Esophagus squamous epithelium (tissue), 5 donors: Measurements from ENCODE around the gene TCAF1. TPM values are rescaled to one million over a fixed set of nuclear protein-coding genes. Genes with fewer than 3 reads are reported as not detected.

ENCODE experiments used
- DNase-seq: peaks from one replicate; lab custom pipeline; 2025; lab: John Stamatoyannopoulos, UW
- H3K27ac ChIP-seq, 4 donors: fragments of 200-600 bp; sonication (generic); one replicate each; pipeline ENCODE4 v1.5.1; 2016 to 2019; ENCODE audit warnings: mild to moderate bottlenecking in 1 of 4
- H3K27me3 ChIP-seq, 4 donors: fragments of 200-600 bp; sonication (generic); 1 replicate in 3 of 4; 2 replicates in 1 of 4; pipeline versions ENCODE4 v1.5.1 to v1.6.0; 2017 to 2021; ENCODE audit warnings: antibody characterized with exemption in 1 of 4
- H3K36me3 ChIP-seq, 3 donors: fragments of 200-600 bp; sonication (generic); one replicate each; pipeline ENCODE4 v1.5.1; 2016 to 2019
- H3K4me1 ChIP-seq, 3 donors: fragments of 200-600 bp; sonication (generic); one replicate each; pipeline ENCODE4 v1.5.1; 2017 to 2019
- H3K4me3 ChIP-seq, 4 donors: fragments of 200-600 bp; sonication (generic); 1 replicate in 3 of 4; 2 replicates in 1 of 4; pipeline ENCODE4 v1.5.1; 2016 to 2019; ENCODE audit warnings: mild to moderate bottlenecking in 2 of 4, moderate library complexity in 1 of 4
- H3K9me3 ChIP-seq, 3 donors: fragments of 200-600 bp; sonication (generic); one replicate each; pipeline ENCODE4 v1.5.1; 2016 to 2019
- POLR2A ChIP-seq, 4 donors: fragments of 450-650 bp; IDR thresholded peaks; one replicate each; pipeline ENCODE4 v1.6.1; 2017; ENCODE audit warnings: antibody characterized with exemption in 4 of 4, mild to moderate bottlenecking in 4 of 4, moderate library complexity in 3 of 4
- WGBS, 2 donors: methylation state at CpG; one replicate each; pipeline ENCODE4 v1.1.5; 2018; 5-methylcytosine and 5-hydroxymethylcytosine counted together
- intact Hi-C: fragments of 100-400 bp; cut with DNase I; formaldehyde crosslinking; loops from one replicate; pipeline ENCODE4 v1.15.0; 2022
- total RNA-seq, 4 donors: library from RNA; depleted of rRNA; stranded (reverse); fragments of >200 nt; gene quantifications; one replicate each; pipeline ENCODE4 v1.1.0, GENCODE V29; 2016
- TF ChIP-seq, protein P1 (sequence below), 6 experiments: fragments of 450-650 bp in 4 of 6; fragments of 200-600 bp in 2 of 6; sonication (generic) in 2 of 6; IDR thresholded peaks; one replicate each; pipeline ENCODE4 v1.5.1; 2016 to 2019; ENCODE audit warnings: antibody characterized with exemption in 6 of 6, mild to moderate bottlenecking in 4 of 6, moderate library complexity in 4 of 6
- donor health status: DM: yes; HTN: yes; CAD: no.

TCAF1 gene
- total RNA-seq, 4 donors from 2014 or later = 8.1 to 25.4 (median 13.2) TPM

DNA sequence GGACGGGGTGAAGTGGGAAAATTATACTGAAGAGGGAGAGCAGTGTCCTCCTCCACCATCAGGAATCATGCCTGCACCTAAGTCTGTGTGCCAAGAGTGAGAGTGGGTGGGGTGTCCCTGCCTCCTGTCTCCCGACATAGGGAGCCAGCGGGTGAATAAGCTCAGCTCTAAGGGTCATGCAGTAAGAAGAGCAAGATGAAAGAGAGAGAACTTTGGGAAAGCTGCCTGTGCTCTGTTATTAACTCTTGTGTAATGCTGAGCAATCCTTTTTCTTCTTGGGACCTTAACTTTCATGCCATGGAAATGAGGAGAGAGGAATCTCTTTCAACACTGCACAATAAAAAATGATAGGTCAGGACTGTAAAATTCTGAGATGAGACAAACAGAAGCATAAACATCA lies 7.9 kb upstream of the TCAF1 start:
- Histone ChIP-seq H3K27ac (no peak overlapping the region), H3K9me3 (no peaks in the 10 kb centered on the region), H3K36me3 (no peaks in the 10 kb centered on the region), H3K4me3 (no peak overlapping the region), H3K27me3 (no peaks in the 10 kb centered on the region), H3K4me1 (peaks cover 0 to 3% (median 0%) of the 10 kb centered on the region in 3 donors)
- intact Hi-C loops = no loop called here
- no peak for TF ChIP-seq POLR2A (IDR thresholded peaks at IDR 0.05)
- TF ChIP-seq, protein P1, sequence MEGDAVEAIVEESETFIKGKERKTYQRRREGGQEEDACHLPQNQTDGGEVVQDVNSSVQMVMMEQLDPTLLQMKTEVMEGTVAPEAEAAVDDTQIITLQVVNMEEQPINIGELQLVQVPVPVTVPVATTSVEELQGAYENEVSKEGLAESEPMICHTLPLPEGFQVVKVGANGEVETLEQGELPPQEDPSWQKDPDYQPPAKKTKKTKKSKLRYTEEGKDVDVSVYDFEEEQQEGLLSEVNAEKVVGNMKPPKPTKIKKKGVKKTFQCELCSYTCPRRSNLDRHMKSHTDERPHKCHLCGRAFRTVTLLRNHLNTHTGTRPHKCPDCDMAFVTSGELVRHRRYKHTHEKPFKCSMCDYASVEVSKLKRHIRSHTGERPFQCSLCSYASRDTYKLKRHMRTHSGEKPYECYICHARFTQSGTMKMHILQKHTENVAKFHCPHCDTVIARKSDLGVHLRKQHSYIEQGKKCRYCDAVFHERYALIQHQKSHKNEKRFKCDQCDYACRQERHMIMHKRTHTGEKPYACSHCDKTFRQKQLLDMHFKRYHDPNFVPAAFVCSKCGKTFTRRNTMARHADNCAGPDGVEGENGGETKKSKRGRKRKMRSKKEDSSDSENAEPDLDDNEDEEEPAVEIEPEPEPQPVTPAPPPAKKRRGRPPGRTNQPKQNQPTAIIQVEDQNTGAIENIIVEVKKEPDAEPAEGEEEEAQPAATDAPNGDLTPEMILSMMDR (IDR thresholded peaks at IDR 0.05) = no peak
- 55 to 60% methylated on average over 3 of the region's 3 CpGs for WGBS, 2 donors
- no peak for DNase-seq

DNA sequence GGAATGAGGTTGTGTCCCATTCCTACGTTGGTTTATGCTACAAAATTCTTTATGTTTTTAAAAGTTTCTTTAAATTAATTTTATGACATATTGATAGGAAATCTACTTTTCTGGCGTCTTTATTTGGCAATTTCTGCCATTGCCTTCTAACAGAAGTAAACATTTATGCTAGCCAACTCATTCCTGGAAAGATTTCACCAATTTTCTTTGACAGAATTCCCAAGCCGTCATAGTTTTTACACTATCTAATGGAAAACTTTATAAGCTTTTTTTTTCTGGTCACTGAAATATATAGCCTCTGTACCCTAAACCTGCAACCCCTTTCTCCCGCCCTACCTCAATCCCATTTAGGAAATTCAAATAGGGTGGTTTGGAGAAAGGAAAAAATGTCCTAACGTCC lies 6.1 kb upstream of the TCAF1 start:
- Histone ChIP-seq H3K4me1 (peaks cover 0 to 3% (median 0%) of the 10 kb centered on the region in 3 donors), H3K4me3 (no peak overlapping the region), H3K9me3 (no peaks in the 10 kb centered on the region), H3K27ac (no peak overlapping the region), H3K36me3 (no peaks in the 10 kb centered on the region), H3K27me3 (no peaks in the 10 kb centered on the region)
- intact Hi-C loops = no loop called here
- TF ChIP-seq POLR2A (IDR thresholded peaks at IDR 0.05) = no peak
- TF ChIP-seq, protein P1 (IDR thresholded peaks at IDR 0.05) = no peak
- DNase-seq = no peak
- 57% methylated on average over 5 of the region's 5 CpGs for WGBS, 2 donors

DNA sequence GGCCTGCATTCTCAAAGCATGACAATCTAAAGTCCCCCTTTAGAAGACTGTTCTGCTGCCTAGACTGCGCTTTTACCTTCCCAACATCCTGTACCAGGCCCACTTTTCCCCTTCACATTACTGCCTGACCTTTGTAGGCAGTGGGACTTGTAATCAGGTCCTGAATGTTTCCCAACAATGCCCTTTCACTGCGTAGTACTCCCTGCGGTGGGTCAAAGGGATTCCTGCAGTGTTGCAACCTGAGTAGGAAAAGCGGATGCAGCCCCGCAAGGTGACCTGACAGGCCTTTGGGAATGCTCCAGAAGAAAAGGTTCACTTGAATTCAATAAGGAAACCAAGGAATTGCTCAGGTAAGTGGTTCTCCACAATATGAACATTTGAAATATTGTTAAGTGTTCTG lies 4.9 kb upstream of the TCAF1 start:
- DNase-seq = no peak
- WGBS, 2 donors = 91 to 95% methylated on average over 5 of the region's 5 CpGs
- H3K36me3 ChIP-seq = no peaks in the 10 kb centered on the region
- H3K27me3 ChIP-seq = no peaks in the 10 kb centered on the region
- peaks cover 0 to 8% (median 0%) of the 10 kb centered on the region in 3 donors for H3K4me1 ChIP-seq
- no peak overlapping the region for H3K27ac ChIP-seq
- no peak overlapping the region for H3K4me3 ChIP-seq
- TF ChIP-seq, protein P1 (IDR thresholded peaks at IDR 0.05) = no peak
- no peak for TF ChIP-seq POLR2A (IDR thresholded peaks at IDR 0.05)
- no peaks in the 10 kb centered on the region for H3K9me3 ChIP-seq
- intact Hi-C loops = no loop called here

DNA sequence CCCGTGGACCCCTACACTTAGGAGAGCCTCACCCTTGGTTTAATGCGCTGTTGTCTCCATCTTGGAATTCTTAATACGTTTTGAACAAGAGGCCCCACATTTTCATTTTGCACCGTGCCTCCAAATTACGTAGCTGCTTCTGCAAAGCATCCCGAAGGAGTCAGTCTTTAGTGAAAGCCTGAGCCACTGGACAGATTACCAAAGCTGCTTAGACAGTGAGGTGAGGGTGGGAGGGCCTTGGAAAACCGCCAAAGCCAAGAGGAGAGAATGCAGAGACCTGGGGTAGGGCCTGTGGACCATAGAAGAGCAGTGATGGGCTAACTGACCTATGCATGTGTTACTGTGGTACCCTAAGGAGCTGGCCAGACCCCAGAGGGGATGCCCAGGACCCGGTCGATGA lies 4.2 kb upstream of the TCAF1 start:
- no peak for DNase-seq
- 78 to 83% methylated on average over 8 to 9 of the region's 9 CpGs for WGBS, 2 donors
- no peaks in the 10 kb centered on the region for H3K9me3 ChIP-seq
- H3K27ac ChIP-seq = no peak overlapping the region
- H3K4me1 ChIP-seq = peaks cover 0 to 11% (median 4%) of the 10 kb centered on the region in 3 donors
- intact Hi-C loops = no loop called here
- no peaks in the 10 kb centered on the region for H3K27me3 ChIP-seq
- H3K36me3 ChIP-seq = no peaks in the 10 kb centered on the region
- TF ChIP-seq, protein P1 (IDR thresholded peaks at IDR 0.05) = no peak
- no peak for TF ChIP-seq POLR2A (IDR thresholded peaks at IDR 0.05)
- H3K4me3 ChIP-seq = no peak overlapping the region

DNA sequence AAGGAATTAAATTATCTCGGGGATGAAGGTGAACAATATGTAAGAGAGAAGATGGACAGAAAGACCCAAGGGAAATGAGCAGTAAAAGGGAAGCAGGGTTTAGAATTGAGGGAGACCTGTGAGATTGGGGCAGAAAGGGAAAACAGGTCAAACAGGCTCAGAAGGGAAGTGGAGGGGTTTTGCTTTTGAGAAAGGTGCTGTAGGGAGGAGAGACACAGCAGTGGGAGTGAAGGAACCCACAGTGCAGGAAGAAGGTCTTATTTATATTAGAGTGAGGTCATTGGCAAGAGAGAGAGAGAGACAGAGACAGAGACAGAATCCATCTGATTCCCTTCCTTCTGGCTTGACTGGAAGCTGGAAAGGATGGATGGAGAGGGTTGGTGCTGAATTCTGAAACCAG lies 3.5 kb upstream of the TCAF1 start:
- intact Hi-C loops = no loop called here
- no peak for DNase-seq
- H3K27ac ChIP-seq = no peak overlapping the region
- no peaks in the 10 kb centered on the region for H3K9me3 ChIP-seq
- H3K27me3 ChIP-seq = no peaks in the 10 kb centered on the region
- 68 to 82% methylated on average over 1 of the region's 1 CpG for whole genome bisulfite sequencing, 2 donors
- no peak overlapping the region for H3K4me3 ChIP-seq
- peaks cover 0 to 15% (median 7%) of the 10 kb centered on the region in 3 donors for H3K4me1 ChIP-seq
- no peaks in the 10 kb centered on the region for H3K36me3 ChIP-seq
- TF ChIP-seq POLR2A (IDR thresholded peaks at IDR 0.05) = no peak
- TF ChIP-seq, protein P1 (IDR thresholded peaks at IDR 0.05) = no peak
